ENCODE data around the gene PARP15.

The PARP15 gene

DNA sequence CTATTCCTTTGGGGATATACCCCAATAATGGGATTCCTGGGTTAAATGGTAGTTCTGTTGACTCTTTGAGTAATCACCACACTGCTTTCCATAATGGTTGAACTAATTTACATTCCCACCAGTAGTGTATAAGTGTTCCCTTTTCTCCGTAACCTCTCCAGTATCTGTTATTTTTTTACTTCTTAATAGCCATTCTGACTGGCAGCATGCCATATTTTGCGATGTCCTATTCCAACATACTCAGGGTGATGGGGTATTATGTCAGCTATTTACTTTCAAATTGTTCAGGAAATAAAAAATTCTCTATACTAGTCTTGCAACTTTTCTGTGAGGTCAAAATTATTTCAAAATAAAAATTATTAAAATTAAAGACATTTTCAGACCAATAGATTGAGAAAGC lies 94.1 kb downstream of the PARP15 start:
- DNase-seq, result no peak

DNA sequence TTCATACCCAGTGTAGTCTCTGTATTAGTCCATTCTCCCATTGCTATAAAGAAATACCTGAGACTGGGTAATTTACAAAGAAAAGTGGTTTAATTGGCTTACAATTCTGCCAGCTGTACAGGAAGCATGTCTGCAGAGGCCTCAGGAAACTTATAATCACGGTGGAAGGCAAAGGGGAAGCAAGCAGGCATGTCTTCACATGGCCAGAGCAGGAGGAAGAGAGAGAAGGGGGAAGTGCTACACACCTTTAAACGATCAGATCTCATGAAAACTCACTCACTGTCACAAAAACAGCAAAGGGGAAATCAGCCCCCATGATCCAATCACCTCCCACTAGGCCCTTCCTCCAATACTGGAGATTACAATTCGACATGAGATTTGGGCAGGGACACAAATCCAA lies 96.9 kb downstream of the PARP15 start:
- no peak for DNase-seq

DNA sequence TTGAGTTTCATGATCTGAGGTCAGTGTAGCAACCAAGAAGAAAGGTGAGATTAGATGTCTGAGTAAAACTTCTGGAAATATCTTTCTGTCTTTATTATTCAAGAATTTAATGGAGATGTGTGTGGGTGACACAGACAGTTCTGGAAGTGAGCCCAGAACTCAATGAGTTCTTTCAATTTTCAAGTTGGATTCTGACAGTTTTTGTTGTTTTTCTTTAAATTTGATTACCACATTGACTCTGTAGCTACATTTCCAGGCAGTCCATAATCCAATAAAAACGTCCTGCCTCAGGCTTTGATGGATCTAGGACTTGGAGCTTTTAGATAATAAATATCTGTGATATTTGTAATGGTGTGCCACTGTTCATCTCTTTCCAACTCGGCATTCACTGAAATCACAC lies 99.3 kb downstream of the PARP15 start:
- no peak for DNase-seq

DNA sequence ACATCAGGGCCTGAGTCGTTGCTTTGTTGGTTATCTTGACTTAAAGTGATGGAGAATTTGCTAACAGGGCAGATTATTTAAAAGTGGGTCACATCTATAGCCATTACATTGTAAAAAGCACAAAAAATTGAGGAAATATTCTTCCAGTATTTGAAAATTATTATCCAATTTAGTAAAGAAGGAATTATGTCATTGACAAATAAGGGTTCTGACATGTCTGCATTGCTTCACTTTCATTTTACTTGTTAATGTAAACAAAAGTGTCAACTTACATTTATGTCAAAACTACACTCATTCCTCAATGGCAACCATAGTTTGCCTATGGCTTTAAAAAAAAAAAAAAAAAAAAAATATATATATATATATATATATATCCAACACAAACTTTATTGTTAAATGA lies 99.8 kb downstream of the PARP15 start:
- DNase-seq, result no peak

DNA sequence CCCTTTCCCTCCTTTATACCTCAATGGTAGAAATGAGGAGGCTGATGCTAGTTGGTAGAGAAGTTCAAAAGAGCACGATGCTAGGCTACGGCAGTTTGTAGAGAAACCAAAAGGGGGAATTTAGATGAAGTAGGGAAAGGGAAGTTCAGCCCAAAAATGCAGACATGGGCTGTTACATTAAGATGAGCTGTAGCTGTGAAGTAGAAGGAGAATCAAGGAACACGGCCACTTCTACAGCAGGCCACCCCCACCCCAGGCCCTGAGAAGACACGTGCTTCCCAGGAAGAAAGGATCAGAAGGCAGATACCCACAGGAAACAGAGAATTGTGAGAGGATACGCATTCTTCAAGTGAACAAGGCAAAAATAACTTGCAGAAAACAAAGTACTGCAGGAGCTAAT lies 101.1 kb downstream of the PARP15 start:
- DNase-seq, result peak; percentile 79 to 90 (median 87)

DNA sequence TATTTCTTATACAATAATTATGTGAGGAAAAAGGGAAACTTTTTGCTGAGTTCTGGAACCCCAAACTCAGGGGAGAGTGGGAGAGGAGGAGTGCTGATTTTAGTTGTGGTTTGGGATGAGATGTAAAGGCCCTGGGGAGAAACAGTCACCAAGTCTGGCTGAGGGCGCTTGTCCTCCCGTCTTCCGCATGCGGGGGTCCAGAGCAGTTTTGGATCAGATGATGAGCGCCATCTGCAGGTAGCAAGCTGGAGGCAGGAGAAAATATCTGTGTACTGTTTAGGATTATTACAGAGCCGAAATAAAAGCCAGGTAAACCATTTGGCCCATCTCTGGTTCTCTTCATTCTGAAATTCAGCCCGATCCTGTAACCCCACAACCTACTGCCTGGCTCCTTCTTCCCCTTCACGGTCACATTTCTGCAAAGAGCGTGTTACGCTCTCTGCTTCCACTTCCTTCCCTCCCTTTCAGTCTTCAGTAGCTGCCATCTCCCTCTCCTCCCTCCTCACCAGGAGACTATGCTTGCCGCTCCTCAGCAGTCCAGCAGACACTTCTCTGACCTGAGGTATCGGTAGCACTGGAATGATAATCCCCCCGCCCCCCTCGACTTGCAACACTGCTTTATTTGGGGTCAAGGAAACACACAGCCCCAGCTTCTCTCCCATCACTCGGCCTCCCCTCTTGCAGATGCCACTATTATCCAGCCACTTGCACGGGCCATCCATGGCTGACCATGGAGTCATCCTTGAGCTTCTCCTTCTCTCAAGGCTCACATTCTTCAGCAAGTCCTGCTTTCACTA lies 101.8 kb downstream of the PARP15 start:
- DNase-seq, result peak; percentile 85 to 88 (median 87)

DNA sequence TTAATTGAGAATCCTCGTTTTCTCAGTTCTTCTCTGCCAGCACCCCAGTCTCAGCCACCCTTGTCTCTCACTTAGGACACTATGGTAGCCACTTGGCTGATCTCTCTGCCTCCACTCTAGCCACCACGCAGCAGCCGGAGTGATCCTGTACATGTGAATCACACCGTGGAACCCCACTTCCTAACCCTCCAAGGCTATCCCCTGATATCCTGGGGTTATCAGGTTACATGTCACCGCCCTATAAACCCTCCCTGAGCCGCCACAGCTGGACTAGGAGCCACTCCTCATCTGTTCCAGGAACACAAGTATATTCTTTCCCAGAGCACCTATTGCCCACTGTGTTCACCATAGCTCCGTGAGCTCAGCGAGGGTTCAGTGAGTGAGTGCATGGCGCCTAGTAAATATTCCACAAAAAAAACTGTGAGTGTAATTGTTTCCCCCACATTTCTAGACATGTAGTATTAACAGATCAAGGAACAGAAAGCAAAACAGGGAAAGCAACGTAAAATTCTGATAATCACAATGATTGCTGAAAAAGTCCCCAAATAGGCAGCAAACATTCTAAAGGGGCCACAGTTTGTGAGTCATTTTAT lies 102.5 kb downstream of the PARP15 start:
- peak in 2 of 3 donors; percentile 68 to 82 for DNase-seq

DNA sequence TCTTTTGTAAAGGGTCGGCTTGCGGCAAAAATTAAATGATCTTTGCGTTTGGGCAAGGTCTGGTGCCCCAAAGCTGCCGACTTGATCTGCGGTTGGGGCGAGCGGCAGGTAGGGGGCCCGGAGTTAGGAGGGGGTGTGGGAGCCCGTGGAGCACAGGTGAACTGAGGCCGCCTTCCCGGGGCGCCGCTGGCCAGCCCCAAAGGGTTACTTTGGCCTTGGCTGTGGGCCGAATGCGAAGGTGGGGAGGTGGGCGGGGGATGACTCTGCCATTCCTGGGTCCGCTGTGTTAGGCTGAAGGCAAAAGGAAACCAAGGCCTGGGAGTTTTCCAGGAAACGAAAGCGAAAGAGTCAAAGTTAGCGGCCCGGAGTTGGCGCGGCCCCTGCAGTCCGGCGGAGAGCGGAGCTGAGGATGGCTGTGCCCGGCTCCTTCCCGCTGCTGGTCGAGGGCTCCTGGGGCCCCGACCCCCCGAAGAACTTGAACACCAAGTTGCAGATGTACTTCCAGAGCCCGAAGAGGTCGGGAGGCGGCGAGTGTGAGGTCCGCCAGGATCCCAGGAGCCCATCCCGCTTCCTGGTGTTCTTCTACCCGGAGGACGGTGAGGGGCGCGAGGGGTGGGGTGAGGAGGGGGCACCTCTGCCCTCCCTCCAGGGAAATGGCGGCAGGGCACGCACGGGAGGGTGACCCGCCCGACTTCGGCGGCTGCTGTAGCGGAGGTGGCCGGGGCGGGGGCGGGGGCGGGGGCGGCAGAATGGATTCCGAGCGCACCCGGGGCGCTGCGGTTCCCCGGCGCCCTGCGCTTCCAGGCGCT lies 103.2 kb downstream of the PARP15 start, which contains the start of gene PARP14:
Gene PARP14 (plus strand): TSS at position 365 of the 809 bp plus-strand sequence. CDS start 45 bp downstream, at position 410.
- peak; percentile 96 to 97 (median 96) for DNase-seq

DNA sequence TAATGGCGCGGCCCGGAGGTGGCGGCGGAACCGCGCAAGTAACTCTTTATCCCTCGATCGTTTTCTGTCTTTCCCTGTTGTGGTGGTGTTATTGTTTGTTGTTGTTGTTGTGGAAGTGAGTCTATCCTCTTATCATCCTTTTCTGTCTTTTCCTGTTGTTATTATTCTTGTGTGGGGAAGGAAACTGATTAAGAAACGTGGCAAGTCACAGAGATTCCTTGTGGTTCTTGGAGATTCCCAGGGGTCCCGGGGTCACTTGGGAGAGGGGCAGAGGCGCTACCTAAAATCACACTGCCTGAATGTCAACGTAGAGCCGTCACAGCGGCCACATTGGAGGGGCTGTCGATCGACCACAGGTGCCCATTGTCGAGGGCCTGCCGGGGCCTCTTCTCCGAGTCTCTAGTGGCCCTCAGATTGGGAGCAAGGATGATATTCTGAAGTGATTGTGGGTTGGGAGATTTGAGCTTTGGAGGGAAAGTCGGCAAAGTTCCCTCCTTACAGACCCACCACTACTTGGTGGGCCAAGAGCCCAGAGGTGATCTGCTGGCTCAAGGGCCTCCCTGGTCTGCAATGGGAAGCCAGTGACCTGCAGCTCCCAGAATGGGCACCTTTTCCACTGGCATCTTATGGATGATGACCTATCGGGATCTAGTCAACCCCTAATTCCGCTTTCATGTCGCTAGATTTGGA lies 104.0 kb downstream of the PARP15 start:
- peak; percentile 40 to 55 (median 50) for DNase-seq

DNA sequence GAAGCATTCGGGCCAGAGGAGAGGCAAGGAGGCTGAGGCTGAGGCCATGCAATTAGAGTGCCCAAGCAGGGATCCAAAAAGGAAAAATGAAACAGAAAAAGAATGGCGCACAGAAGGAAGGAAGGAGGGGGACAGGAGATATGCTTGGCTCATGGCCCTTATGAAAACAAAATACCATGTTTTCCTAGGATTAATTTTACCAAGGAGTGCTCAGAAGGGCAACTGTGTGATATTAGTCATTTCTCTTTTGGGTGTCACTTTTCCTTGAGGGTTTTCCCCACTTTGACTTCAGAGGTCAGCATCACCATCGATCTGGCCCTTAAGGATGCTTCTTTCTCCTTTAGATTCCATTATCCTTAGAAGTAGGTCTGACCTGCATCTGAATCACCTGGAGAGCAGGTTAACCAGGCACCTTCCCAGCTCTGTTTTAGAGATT lies 104.5 kb downstream of the PARP15 start:
- peak; percentile 63 to 81 (median 77) for DNase-seq

DNA sequence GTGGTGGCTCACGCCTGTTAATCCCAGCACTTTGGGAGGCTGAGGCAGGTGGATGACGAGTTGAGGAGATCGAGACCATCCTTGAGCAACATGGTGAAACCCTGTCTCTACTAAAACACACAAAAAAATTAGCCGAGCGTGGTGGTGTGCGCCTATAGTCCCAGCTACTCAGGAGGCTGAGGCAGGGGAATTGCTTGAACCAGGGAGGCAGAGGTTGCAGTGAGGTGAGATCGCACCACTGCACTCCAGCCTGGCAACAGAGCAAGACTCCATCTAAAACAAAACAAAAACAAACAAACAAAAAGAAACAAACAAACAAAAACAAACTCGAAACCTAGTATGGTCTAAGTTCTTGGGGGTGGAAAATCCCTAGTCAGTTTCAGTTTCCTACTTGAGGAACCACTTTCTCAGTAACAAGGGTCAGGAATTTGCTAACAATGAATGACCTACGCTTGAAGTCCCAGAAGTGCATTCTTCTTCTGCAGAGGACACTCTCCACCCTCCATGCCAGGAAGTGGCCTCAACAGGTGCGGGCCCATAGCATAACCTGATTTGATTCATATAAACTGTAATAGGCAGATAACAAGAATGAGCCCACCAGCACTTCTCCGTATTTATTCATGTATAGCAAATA lies 105.4 kb downstream of the PARP15 start:
- DNase-seq, result peak; percentile 84 to 93 (median 93)

DNA sequence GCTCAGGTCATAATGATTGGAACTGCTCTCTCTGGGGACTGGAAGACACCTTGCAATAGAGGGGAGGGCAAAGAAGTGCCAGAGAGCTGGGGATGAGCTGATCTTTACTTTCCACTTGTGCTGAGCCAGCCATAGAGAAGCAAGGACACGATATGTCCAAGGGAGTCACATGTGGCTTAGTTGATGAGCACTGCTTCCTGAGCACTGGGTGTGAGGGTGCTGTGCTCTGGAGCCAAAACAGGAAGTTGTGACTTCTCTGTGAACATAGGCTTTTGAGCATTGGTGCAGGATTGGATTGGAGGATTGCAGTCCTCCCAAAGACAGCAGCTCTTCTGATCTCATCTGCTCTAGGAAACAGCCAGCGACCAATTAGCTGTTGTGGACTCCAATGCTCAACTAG lies 109.8 kb downstream of the PARP15 start:
- DNase-seq, result peak; percentile 58 to 69 (median 64)

Data from suppressor macrophage treated with lipopolysaccharide for 1 hour (primary cell).